ENCODE data around the gene MSI2. TPM values are rescaled to one million over a fixed set of nuclear protein-coding genes. Genes with fewer than 3 reads are reported as not detected.

Gene MSI2
- total RNA-seq, 4 donors from 2014 or later = 27.3 to 50.4 (median 36.8) TPM

DNA sequence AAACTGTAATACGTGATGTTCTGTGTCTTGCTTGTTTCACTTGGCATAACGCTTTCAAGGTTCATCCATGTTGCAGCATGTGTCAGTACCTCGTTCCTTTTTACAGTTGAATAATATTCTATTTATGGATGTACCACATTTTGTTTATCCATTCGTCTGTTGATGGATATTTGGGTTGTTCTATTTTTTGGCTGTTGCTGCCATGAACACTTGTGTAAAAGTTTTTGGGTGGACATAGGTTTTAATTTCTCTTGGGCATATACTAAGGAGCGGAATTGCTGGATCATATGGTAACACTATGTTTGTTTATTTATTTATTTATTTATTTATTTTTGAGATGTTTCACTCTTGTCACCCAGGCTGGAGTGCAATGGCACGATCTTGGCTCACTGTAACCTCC, 137.0 kb downstream of the MSI2 start:
- 92 to 97% methylated on average over 5 of the region's 6 CpGs for WGBS, 2 donors (ENCODE audit: low coverage in 1 of 2)
- H3K4me1 ChIP-seq = no peaks in the 10 kb centered on the region
- H3K27ac ChIP-seq = no peak overlapping the region
- TF ChIP-seq, protein P1, sequence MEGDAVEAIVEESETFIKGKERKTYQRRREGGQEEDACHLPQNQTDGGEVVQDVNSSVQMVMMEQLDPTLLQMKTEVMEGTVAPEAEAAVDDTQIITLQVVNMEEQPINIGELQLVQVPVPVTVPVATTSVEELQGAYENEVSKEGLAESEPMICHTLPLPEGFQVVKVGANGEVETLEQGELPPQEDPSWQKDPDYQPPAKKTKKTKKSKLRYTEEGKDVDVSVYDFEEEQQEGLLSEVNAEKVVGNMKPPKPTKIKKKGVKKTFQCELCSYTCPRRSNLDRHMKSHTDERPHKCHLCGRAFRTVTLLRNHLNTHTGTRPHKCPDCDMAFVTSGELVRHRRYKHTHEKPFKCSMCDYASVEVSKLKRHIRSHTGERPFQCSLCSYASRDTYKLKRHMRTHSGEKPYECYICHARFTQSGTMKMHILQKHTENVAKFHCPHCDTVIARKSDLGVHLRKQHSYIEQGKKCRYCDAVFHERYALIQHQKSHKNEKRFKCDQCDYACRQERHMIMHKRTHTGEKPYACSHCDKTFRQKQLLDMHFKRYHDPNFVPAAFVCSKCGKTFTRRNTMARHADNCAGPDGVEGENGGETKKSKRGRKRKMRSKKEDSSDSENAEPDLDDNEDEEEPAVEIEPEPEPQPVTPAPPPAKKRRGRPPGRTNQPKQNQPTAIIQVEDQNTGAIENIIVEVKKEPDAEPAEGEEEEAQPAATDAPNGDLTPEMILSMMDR (IDR thresholded peaks at IDR 0.05) = no peak
- TF ChIP-seq EP300 (IDR thresholded peaks at IDR 0.05) (no peak), POLR2AphosphoS5 (IDR thresholded peaks at IDR 0.05) (no peak), POLR2A (IDR thresholded peaks at IDR 0.05) (no peak)
- no peaks in the 10 kb centered on the region for H3K36me3 ChIP-seq
- H3K4me3 ChIP-seq = no peak overlapping the region
- H3K9me3 ChIP-seq = peaks cover 0 to 14% (median 0%) of the 10 kb centered on the region in 3 donors
- H3K27me3 ChIP-seq = no peaks in the 10 kb centered on the region
- no peak for ATAC-seq

DNA sequence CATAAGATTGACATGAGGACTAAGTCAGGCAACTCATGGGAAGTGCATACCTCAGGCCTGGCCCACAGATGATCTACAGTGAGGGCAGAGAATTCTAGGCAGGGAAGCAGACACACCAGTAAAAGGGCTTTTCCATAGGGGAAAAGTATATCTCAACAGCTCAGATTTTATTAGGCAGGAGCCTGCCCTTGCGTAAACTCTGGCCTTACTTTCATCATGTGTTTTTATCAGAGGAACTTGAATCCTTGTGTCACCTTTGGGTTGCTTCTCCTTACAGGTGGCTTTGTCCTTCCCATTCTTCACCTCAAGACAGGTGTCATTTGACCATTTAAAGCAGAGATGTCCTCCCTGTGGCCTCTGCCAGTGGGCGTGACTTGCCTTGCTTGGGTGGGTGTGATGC, 138.1 kb downstream of the MSI2 start:
- ATAC-seq = no peak
- no peak overlapping the region for H3K27ac ChIP-seq
- H3K27me3 ChIP-seq = no peaks in the 10 kb centered on the region
- H3K4me3 ChIP-seq = no peak overlapping the region
- no peak for TF ChIP-seq POLR2A (IDR thresholded peaks at IDR 0.05)
- TF ChIP-seq, protein P1 (IDR thresholded peaks at IDR 0.05) = no peak
- no peak for TF ChIP-seq EP300 (IDR thresholded peaks at IDR 0.05)
- TF ChIP-seq POLR2AphosphoS5 (IDR thresholded peaks at IDR 0.05) = no peak
- 100% methylated on average over 1 of the region's 2 CpGs; no CpG with 5 or more reads in 1 of the 2 donors for WGBS, 2 donors (ENCODE audit: low coverage in 1 of 2)
- H3K9me3 ChIP-seq = peaks cover 0 to 14% (median 0%) of the 10 kb centered on the region in 3 donors
- H3K4me1 ChIP-seq = no peaks in the 10 kb centered on the region
- no peaks in the 10 kb centered on the region for H3K36me3 ChIP-seq

DNA sequence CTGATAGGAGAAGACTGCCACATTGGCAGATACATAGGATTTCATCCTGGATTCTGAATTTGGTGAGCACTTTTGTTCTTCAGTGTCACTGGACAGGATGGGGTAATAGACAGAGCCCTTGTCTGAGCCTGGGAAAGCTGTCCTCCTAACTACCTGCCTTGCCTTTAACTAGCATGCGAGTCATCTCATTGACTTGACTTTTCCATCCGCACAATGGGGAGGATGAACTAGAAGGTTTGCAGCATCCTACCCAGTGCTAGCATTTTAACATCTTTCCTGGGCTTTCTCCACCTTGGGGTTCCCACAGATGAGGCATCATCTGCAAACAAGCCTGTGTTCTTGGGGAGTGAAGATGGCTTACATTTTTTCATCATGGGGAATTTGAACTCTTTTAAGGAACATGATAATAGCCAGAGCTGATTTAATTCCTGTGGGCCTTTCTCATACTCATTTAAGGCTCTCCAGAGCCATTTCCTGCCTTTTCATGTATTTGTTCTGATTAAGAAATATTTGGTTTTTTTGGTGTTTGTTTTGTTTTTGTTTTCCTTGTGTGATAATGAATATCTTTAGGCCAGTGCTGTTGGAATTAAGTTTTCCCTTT, 139.5 kb downstream of the MSI2 start:
- TF ChIP-seq, protein P1 (IDR thresholded peaks at IDR 0.05) = no peak
- no peak for TF ChIP-seq POLR2AphosphoS5 (IDR thresholded peaks at IDR 0.05)
- no peak for TF ChIP-seq EP300 (IDR thresholded peaks at IDR 0.05)
- TF ChIP-seq POLR2A (IDR thresholded peaks at IDR 0.05) = no peak
- Histone ChIP-seq H3K4me1 (no peaks in the 10 kb centered on the region), H3K9me3 (peaks cover 0 to 14% (median 0%) of the 10 kb centered on the region in 3 donors), H3K36me3 (no peaks in the 10 kb centered on the region), H3K27me3 (no peaks in the 10 kb centered on the region), H3K4me3 (no peak overlapping the region), H3K27ac (no peak overlapping the region)
- 92 to 94% methylated on average over 2 of the region's 2 CpGs for WGBS, 2 donors (ENCODE audit: low coverage in 1 of 2)
- no peak for ATAC-seq

DNA sequence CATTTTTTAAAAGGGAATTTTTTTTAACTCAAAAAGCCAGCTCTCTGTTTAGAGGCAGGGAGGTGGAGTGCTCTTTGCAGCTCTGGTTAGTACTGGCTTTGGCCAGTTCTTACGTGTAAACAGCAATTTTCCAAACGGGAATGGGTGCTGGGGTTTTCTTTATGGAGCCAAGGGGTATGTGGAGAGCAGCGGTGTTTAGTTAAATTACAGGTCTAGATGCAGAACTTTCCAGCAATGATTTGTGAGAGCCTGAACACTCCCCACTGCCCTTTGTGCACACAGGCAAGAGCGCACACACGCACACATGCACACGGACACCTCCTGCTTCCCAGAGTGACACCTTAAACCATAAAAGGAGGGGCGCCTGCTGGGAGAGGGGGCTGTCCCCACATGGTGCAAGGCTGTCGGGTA, 140.2 kb downstream of the MSI2 start:
- peaks cover 0 to 14% (median 0%) of the 10 kb centered on the region in 3 donors for H3K9me3 ChIP-seq
- TF ChIP-seq POLR2AphosphoS5 (IDR thresholded peaks at IDR 0.05) (no peak), POLR2A (IDR thresholded peaks at IDR 0.05) (no peak), EP300 (IDR thresholded peaks at IDR 0.05) (no peak)
- TF ChIP-seq, protein P1 (IDR thresholded peaks at IDR 0.05) = no peak
- no peaks in the 10 kb centered on the region for H3K4me1 ChIP-seq
- no peak overlapping the region for H3K27ac ChIP-seq
- no peak overlapping the region for H3K4me3 ChIP-seq
- H3K36me3 ChIP-seq = peaks cover 0 to 5% of the 10 kb centered on the region in 2 donors
- 78 to 100% methylated on average over 3 to 6 of the region's 8 CpGs for WGBS, 2 donors (ENCODE audit: low coverage in 1 of 2)
- no peaks in the 10 kb centered on the region for H3K27me3 ChIP-seq
- no peak for ATAC-seq

DNA sequence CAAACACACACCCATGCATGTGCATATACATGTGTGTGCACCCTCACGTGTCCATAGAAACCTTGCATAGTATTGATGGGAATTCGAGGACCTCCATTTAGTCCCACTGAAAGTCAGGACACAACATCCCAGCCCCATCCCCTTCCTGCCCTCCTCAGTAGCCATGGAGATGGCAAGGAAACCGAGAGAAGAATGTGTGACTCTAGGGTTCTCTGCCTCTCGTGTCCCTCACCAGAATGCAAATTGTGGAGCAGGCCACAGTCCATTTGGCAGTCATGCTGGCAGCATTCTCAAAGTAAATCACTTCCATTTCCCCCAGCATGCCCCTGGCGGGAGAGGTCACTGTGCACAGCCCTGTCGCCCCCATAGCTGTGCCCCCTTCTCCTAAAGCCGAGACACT, 141.1 kb downstream of the MSI2 start:
- Histone ChIP-seq H3K36me3 (peaks cover 0 to 14% of the 10 kb centered on the region in 2 donors), H3K4me1 (no peaks in the 10 kb centered on the region), H3K4me3 (no peak overlapping the region), H3K27ac (no peak overlapping the region), H3K27me3 (no peaks in the 10 kb centered on the region), H3K9me3 (peaks cover 0 to 14% (median 0%) of the 10 kb centered on the region in 3 donors)
- no peak for ATAC-seq
- WGBS, 2 donors (ENCODE audit: low coverage in 1 of 2) = 92% methylated on average over 7 of the region's 7 CpGs; no CpG with 5 or more reads in 1 of the 2 donors
- TF ChIP-seq EP300 (IDR thresholded peaks at IDR 0.05) (no peak), POLR2A (IDR thresholded peaks at IDR 0.05) (no peak), POLR2AphosphoS5 (IDR thresholded peaks at IDR 0.05) (no peak)
- TF ChIP-seq, protein P1 (IDR thresholded peaks at IDR 0.05) = no peak

Measured in gastroesophageal sphincter (tissue), 4 donors.